GM12874 (cell line): Measurements from ENCODE around the gene SPRTN.

Experiments
- CTCF ChIP-seq: IDR thresholded peaks from 2 replicates; pipeline ENCODE4 v1.5.1; 2011; ENCODE audit warnings: low read depth, mild to moderate bottlenecking, control low read depth, low read length, moderate library complexity; ENCODE audit not compliant: insufficient read depth

Gene SPRTN

DNA sequence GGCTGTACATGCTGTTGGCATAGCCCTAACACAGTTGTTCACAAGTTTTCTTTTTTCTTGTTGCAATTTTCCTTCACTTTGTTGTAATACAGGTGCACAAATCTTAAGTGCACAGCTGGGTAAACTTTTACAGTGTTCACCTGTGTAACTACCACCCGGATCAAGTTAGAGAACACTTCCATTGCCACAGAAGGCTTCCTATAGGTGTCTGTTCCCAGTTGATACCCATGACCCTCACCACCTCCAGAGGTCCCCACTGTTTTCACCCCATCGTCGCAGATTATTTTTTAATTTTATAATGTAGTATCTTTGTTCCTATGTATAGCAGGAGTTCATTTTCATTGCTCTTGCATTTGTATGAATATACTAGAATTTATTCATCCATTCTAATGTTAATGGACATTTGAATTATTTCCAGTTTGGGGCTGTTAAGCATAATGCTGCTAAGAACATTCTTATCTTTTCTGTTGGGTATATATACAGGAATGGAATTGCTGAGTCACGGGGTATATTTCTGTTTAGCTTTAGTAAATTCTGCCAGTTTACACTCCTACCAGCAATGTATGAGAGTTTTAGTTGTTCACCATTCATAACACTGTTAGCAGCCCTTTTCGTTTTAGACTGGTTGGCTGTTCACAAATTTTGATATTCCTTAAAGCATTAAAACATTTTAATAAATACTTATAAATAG lies 16.4 kb downstream of the SPRTN start:
- no peak for TF ChIP-seq CTCF

- no peak for TF ChIP-seq CTCF
These were observed 17.1 kb downstream of the SPRTN start for GRCh38 chr1:231355171-231355570.

GRCh38 chr1:231357187-231357772 lies 19.2 kb downstream of the SPRTN start:
- no peak for TF ChIP-seq CTCF

- peak; percentile 55 for TF ChIP-seq CTCF
These were observed 19.8 kb downstream of the SPRTN start for GRCh38 chr1:231357831-231358354.

GRCh38 chr1:231359113-231359512 lies 21.0 kb downstream of the SPRTN start:
- TF ChIP-seq CTCF, result no peak

GRCh38 chr1:231362325-231362724 lies 24.2 kb downstream of the SPRTN start:
- no peak for TF ChIP-seq CTCF

GRCh38 chr1:231363624-231364023 lies 25.5 kb downstream of the SPRTN start:
- TF ChIP-seq CTCF, result no peak
